Effector memory CD4-positive, alpha-beta T cell (primary cell): ENCODE results near the gene CD84.

ENCODE experiments used
- DNase-seq, 3 donors: peaks; one replicate each; pipeline ENCODE4 v3.0.0-alpha.2; 2020
- H3K27ac ChIP-seq: 2 replicates; pipeline ENCODE4 v1.7.0; 2013; ENCODE audit warnings: mild to moderate bottlenecking, low read length, moderate library complexity; ENCODE audit not compliant: insufficient read depth, poor library complexity, severe bottlenecking
- H3K27me3 ChIP-seq: replicated peaks from 2 replicates; pipeline ENCODE4 v1.7.0; 2013; ENCODE audit warnings: mild to moderate bottlenecking, low read length; ENCODE audit not compliant: insufficient read depth, control insufficient read depth, poor library complexity, severe bottlenecking
- H3K36me3 ChIP-seq: 2 replicates; pipeline ENCODE4 v1.7.0; 2013; ENCODE audit warnings: mild to moderate bottlenecking, low read length, moderate library complexity; ENCODE audit not compliant: control insufficient read depth, insufficient read depth
- H3K4me1 ChIP-seq: 2 replicates; pipeline ENCODE4 v1.7.0; 2013; ENCODE audit warnings: low read length, mild to moderate bottlenecking; ENCODE audit not compliant: control insufficient read depth, insufficient read depth, poor library complexity, severe bottlenecking
- H3K4me3 ChIP-seq: 2 replicates; pipeline ENCODE4 v1.7.0; 2013; ENCODE audit warnings: low read length, low read depth, mild to moderate bottlenecking; ENCODE audit not compliant: insufficient read depth, poor library complexity, severe bottlenecking
- H3K9me3 ChIP-seq: 2 replicates; pipeline ENCODE4 v1.7.0; 2013; ENCODE audit warnings: mild to moderate bottlenecking, low read length, moderate library complexity; ENCODE audit not compliant: control insufficient read depth

The CD84 gene

GRCh38 chr1:160610569-160611242, 31.4 kb upstream of the CD84 start:
- Histone ChIP-seq H3K36me3 (peaks cover 50% of the 10 kb centered on the region), H3K27ac (no peak overlapping the region), H3K9me3 (no peaks in the 10 kb centered on the region), H3K27me3 (no peaks in the 10 kb centered on the region), H3K4me1 (peaks cover 12% of the 10 kb centered on the region), H3K4me3 (no peak overlapping the region)
- no peak for DNase-seq

GRCh38 chr1:160608941-160609340, 29.6 kb upstream of the CD84 start:
- H3K27ac ChIP-seq = no peak overlapping the region
- no peak overlapping the region for H3K4me3 ChIP-seq
- H3K4me1 ChIP-seq = peaks cover 17% of the 10 kb centered on the region
- H3K27me3 ChIP-seq = no peaks in the 10 kb centered on the region
- no peaks in the 10 kb centered on the region for H3K9me3 ChIP-seq
- peaks cover 50% of the 10 kb centered on the region for H3K36me3 ChIP-seq
- no peak for DNase-seq

GRCh38 chr1:160608514-160608913, 29.2 kb upstream of the CD84 start:
- Histone ChIP-seq H3K4me3 (no peak overlapping the region), H3K4me1 (peaks cover 17% of the 10 kb centered on the region), H3K36me3 (peaks cover 50% of the 10 kb centered on the region), H3K27me3 (no peaks in the 10 kb centered on the region), H3K9me3 (no peaks in the 10 kb centered on the region), H3K27ac (peak overlapping the region; percentile 41)
- DNase-seq = no peak

- peaks cover 46% of the 10 kb centered on the region for H3K36me3 ChIP-seq
- peak overlapping the region; percentile 41 for H3K27ac ChIP-seq
- no peaks in the 10 kb centered on the region for H3K27me3 ChIP-seq
- H3K4me1 ChIP-seq = peaks cover 17% of the 10 kb centered on the region
- DNase-seq = no peak
- no peaks in the 10 kb centered on the region for H3K9me3 ChIP-seq
- H3K4me3 ChIP-seq = no peak overlapping the region
Observed at GRCh38 chr1:160608057-160608456, 28.8 kb upstream of the CD84 start.

GRCh38 chr1:160607672-160608032, 28.4 kb upstream of the CD84 start:
- Histone ChIP-seq H3K27ac (peak overlapping the region; percentile 41), H3K27me3 (no peaks in the 10 kb centered on the region), H3K4me1 (peaks cover 17% of the 10 kb centered on the region), H3K9me3 (no peaks in the 10 kb centered on the region), H3K4me3 (no peak overlapping the region), H3K36me3 (peaks cover 42% of the 10 kb centered on the region)
- no peak for DNase-seq

DNA sequence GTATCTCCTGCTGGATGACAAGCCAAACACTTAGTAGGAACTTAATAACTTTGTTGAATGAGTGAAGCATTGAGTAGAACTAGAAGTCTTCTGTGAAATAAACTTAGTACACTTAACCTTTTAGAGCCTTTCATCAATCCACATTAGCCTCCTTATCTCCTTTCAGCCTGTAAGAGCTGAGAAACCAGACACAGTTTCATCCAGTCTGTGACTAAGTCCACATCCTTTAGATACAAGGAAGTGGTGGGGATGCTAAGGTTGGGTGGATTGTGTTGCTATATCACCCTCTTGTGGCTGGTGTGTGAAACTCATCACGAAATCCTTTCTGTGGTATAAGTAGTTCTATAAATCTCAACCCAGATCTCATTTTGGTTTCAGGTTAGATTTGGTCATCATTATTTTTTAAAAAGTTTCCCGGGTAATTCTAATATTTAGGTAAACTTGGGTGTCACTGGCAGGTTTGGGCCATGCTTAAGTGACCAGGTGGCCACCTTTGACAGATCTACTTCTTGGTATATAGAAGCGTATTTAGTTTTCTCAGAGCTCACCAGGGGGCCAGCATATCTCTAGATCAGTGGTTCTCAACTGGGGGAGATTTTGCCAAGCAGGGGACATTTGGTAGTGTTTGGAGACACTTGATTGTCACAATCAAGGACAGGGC, 27.8 kb upstream of the CD84 start:
- H3K4me3 ChIP-seq = no peak overlapping the region
- peak; percentile 44 to 59 (median 50) for DNase-seq
- H3K4me1 ChIP-seq = peaks cover 17% of the 10 kb centered on the region
- peaks cover 37% of the 10 kb centered on the region for H3K36me3 ChIP-seq
- H3K27me3 ChIP-seq = no peaks in the 10 kb centered on the region
- no peaks in the 10 kb centered on the region for H3K9me3 ChIP-seq
- H3K27ac ChIP-seq = peak overlapping the region; percentile 41

DNA sequence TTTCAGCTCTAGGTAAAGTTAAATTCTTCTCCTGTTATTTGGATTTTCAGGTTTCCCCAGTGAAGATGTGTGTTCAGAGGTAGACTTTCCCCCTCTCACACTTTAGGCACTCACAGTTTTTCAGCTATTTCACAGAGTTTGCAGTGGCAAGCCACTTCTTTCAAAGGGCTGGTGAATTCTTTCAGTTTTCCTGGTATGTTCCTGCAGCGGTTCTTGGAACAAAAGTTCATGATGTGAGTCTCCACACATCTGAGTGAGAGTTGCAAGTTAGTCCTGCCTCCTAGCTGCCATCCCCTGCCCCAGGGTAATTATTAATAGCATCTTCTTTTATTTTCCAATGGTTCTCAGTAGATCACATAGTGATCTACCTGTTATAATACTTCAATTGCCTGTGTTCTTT, 27.3 kb upstream of the CD84 start:
- H3K4me3 ChIP-seq = no peak overlapping the region
- no peak for DNase-seq

DNA sequence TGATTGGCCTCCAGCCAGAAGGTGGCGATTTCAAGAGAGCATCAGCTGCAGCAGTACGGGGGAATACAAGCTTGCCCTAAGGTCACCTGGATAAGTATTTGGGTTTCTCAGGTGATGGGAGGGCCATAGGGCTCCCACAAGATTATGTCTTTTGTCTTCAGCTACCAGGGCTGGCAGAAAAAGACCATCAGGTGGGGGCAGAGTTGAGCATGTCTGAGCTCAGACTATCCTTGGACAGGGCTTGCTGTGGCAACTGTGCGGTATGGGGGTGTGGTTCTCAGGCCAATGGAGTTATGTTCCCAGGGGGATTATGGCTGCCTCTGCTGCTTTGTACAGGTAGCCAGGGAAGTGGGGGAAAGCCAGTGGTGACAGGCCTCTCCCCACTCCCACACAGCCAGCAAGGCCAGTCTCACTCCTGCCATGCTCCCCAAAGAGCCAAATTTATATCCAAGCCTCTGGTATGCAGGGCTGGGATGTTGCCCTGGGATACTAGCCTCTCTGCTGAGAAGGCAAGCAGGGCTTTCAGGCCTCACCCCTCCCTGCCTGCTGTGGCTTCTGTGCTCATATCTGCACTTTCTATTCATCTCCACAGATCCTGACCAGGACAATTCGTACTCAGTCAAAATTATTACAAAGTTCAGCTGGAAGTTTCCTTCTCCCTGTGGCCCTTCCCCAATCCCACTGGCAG, 26.6 kb upstream of the CD84 start:
- H3K36me3 ChIP-seq = peaks cover 27% of the 10 kb centered on the region
- H3K4me3 ChIP-seq = no peak overlapping the region
- no peak overlapping the region for H3K27ac ChIP-seq
- peaks cover 17% of the 10 kb centered on the region for H3K4me1 ChIP-seq
- H3K9me3 ChIP-seq = no peaks in the 10 kb centered on the region
- no peak for DNase-seq
- H3K27me3 ChIP-seq = no peaks in the 10 kb centered on the region

More for the DNA sequence above, 27.3 kb upstream of the CD84 start:
- no peaks in the 10 kb centered on the region for H3K27me3 ChIP-seq
- H3K9me3 ChIP-seq = no peaks in the 10 kb centered on the region
- H3K4me1 ChIP-seq = peaks cover 17% of the 10 kb centered on the region
- peaks cover 33% of the 10 kb centered on the region for H3K36me3 ChIP-seq
- peak overlapping the region; percentile 29 for H3K27ac ChIP-seq

DNA sequence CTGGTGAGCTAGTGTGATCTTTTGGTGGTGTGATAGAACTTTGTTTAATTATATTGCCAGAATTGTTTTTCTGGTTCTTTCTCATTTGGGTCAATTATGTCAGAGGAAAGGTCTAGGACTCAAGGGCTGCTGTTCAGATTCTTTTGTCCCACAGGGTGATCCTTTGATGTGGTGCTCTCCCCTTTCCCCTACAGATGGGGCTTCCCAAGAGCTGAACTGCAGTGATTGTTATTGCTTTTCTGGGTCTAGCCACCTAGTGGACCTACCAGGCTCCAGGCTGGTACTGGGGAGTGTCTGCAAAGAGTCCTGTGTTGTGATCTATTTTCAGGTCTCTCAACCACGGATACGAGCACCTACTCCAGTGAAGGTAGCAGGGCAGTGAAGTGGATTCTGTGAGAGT, 25.9 kb upstream of the CD84 start:
- Histone ChIP-seq H3K36me3 (peaks cover 21% of the 10 kb centered on the region), H3K27me3 (no peaks in the 10 kb centered on the region), H3K4me3 (no peak overlapping the region), H3K4me1 (peaks cover 17% of the 10 kb centered on the region), H3K27ac (no peak overlapping the region), H3K9me3 (no peaks in the 10 kb centered on the region)
- DNase-seq = no peak

GRCh38 chr1:160597705-160598104, 18.4 kb upstream of the CD84 start:
- no peaks in the 10 kb centered on the region for H3K27me3 ChIP-seq
- H3K9me3 ChIP-seq = no peaks in the 10 kb centered on the region
- no peak overlapping the region for H3K27ac ChIP-seq
- no peaks in the 10 kb centered on the region for H3K4me1 ChIP-seq
- no peak overlapping the region for H3K4me3 ChIP-seq
- no peaks in the 10 kb centered on the region for H3K36me3 ChIP-seq
- no peak for DNase-seq
